Activated CD4-positive, alpha-beta T cell treated with anti-CD3 and anti-CD28 coated beads for 36 hours (primary cell): ENCODE data around the gene BCAS1. TPM values are rescaled to one million over a fixed set of nuclear protein-coding genes. Genes with fewer than 3 reads are reported as not detected.

Source experiments
- ATAC-seq: fragments of 200-7000 bp; cut with Tn5 transposase; one replicate; pipeline ENCODE4 v1.10.0; 2021; ENCODE audit warnings: mild to moderate bottlenecking, moderate library complexity
- CTCF ChIA-PET: fragments of 350-600 bp; sonication (Branson Sonifier 250); formaldehyde crosslinking; loops from one replicate; lab custom pipeline; 2021; ENCODE audit warnings: antibody characterized with exemption; lab: Charles Lee
- POLR2A ChIA-PET: fragments of 350-600 bp; sonication (Branson Sonifier 250); formaldehyde crosslinking; loops from one replicate; lab custom pipeline; 2021; ENCODE audit warnings: antibody characterized with exemption, inconsistent platforms; lab: Charles Lee
- DNase-seq: peaks from one replicate; pipeline ENCODE4 v3.0.0-alpha.2; 2020
- H3K27ac Mint-ChIP-seq: one replicate; pipeline ENCODE4 v1.8.0; 2021; ENCODE audit warnings: mixed read lengths
- H3K27me3 Mint-ChIP-seq: one replicate; pipeline ENCODE4 v1.8.0; 2021; ENCODE audit warnings: mixed read lengths
- H3K36me3 Mint-ChIP-seq: one replicate; pipeline ENCODE4 v1.8.0; 2021; ENCODE audit warnings: low read depth, mixed read lengths
- H3K4me1 Mint-ChIP-seq: one replicate; pipeline ENCODE4 v1.8.0; 2021; ENCODE audit warnings: mixed read lengths
- H3K4me3 Mint-ChIP-seq: one replicate; pipeline ENCODE4 v1.8.0; 2021; ENCODE audit warnings: mild to moderate bottlenecking, moderate library complexity, mixed read lengths
- H3K9me3 Mint-ChIP-seq: one replicate; pipeline ENCODE4 v1.8.0; 2021; ENCODE audit warnings: low read depth, mixed read lengths
- intact Hi-C, 2 experiments: fragments of 100-400 bp; cut with DNase I in 1 of 2; cut with micrococcal nuclease in 1 of 2; formaldehyde crosslinking; loops; one replicate each; pipeline versions ENCODE4 v1.14.2 to v1.15.1; 2022 to 2024; cut with DNase I, micrococcal nuclease
- total RNA-seq, 2 experiments: library from RNA; stranded (reverse); gene quantifications; one replicate each; pipeline ENCODE4 v1.2.3, GENCODE V29; 2021

BCAS1 gene
- total RNA-seq, 2 experiments from 2014 or later: 0.09 to 0.14 TPM

DNA sequence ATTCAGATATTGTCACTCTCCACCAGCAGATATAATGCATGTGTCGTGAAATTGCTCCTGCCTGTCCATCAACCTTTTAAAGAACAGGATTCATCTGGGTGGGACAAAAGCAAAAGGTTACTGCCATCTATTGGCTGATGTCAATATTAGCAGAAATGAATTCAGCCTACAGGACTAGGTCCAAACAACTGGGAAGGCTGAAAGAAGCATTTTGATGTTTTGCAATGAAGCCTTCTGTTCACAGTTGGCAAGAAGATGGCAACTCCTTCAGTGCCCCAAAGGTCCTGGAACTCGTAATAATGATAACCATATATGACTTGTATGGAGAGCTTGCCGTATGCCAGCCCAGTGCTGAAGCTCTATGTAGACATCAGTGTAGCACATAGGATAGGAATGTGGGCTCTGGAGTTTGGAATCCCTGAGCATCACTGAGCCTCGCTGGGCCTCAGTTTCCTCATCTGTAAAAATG, 7.5 kb downstream of the BCAS1 start:
- ChIA-PET CTCF (interaction anchor here (0.5 to 1.8 kb wide), 13 partner anchors 10 to 746 kb away, joined by 3 to 4 read pairs (median 3); no protein-coding TSS in a partner anchor), POLR2A (no interaction called here)
- Mint-ChIP-seq H3K9me3 (no peaks in the 10 kb centered on the region), H3K27ac (no peak overlapping the region), H3K27me3 (no peaks in the 10 kb centered on the region), H3K36me3 (no peaks in the 10 kb centered on the region), H3K4me3 (no peak overlapping the region), H3K4me1 (peaks cover 15% of the 10 kb centered on the region)
- DNase-seq: no peak
- intact Hi-C loops: loop anchor here (2.0 to 10.0 kb wide), 4 partner anchors 121 to 488 kb away; no protein-coding TSS in a partner anchor
- ATAC-seq: peak; percentile 54

DNA sequence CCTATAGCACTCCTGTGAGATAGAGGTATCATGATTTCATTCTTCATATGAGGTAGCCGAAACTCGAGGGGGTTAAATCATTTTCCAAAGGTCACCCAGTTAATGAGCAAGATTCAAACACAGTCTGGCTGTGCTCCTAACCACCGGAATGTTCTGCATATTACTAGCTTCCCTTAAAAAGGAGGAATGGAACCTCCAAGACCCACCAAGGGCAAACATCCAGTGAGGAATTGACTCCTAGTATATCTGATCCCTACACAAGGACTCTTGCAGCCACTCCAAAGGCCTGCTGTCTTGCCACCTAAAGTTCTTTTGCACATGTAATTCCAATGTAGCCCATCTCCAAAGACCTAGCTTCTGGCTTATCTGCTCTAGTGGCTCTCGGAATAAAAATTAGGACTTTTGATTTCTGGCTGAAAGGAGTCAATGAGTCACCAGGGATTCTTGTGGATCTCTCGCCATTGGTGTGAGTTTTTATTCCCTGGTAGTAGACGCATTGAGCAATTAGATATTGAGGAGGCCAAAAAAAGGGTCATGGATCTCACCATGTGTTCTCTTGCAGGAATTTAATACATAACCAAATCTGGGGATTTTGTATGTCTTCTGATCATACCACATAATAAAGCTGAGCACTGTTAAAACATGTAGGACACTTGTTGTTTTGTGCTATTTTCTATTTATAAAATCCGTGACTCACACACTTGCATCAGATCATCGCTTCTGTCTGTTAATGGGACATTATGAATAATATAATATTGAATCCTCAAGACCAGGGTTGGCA, 9.1 kb downstream of the BCAS1 start:
- Mint-ChIP-seq H3K27me3 (no peaks in the 10 kb centered on the region), H3K4me1 (peaks cover 15% of the 10 kb centered on the region), H3K36me3 (no peaks in the 10 kb centered on the region), H3K9me3 (no peaks in the 10 kb centered on the region), H3K4me3 (no peak overlapping the region), H3K27ac (no peak overlapping the region)
- ATAC-seq (no peak), DNase-seq (no peak)
- ChIA-PET POLR2A (no interaction called here), CTCF (interaction anchor here (0.6 to 1.8 kb wide), 8 partner anchors 15 to 482 kb away, joined by 3 to 5 read pairs (median 3); no protein-coding TSS in a partner anchor)
- intact Hi-C loops: loop anchor here in 1 of 2 experiments (5.0 to 10.0 kb wide), 2 partner anchors 119 to 486 kb away; no protein-coding TSS in a partner anchor

DNA sequence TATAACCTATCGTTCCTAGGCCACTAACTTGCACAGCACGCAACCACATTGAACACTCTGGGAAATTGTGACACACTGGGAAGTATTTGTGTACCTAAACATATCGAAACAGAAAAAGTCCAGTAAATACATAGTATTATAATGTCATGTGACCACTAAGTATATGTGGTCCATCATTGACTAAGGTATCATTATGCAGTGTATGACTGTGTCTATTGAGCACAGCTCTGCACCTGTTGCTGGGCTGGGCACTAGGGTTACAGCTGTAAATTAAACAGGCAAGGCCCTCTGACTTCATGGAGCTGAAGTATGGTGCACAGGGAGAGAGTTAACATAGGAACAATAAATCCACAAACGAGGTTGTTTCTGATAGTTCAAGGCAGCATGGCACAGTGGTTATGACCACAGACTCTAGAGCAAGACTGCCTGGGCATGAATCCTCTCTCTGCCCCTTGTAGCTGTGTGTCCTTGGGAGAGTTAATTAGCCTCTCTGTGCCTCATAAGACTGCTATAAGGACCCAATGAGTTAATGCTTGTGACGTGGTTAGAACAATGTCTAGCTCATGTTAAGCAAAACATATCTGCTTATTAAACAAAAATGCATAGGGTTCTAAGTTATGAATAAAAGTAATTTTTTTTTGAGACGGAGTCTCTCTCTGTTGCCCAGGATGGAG, 10.6 kb downstream of the BCAS1 start:
- Mint-ChIP-seq H3K27ac (no peak overlapping the region), H3K4me3 (no peak overlapping the region), H3K36me3 (no peaks in the 10 kb centered on the region), H3K27me3 (no peaks in the 10 kb centered on the region), H3K9me3 (no peaks in the 10 kb centered on the region), H3K4me1 (peaks cover 15% of the 10 kb centered on the region)
- intact Hi-C loops: loop anchor here in 1 of 2 experiments (5.0 to 10.0 kb wide), 2 partner anchors 118 to 485 kb away; no protein-coding TSS in a partner anchor
- ChIA-PET CTCF (interaction anchor here (1.1 kb wide), 1 partner anchor 140 kb away, joined by 3 read pairs; no protein-coding TSS in a partner anchor), POLR2A (interaction anchor here (0.5 kb wide), 1 partner anchor 337 kb away, joined by 3 read pairs; no protein-coding TSS in a partner anchor)
- ATAC-seq (no peak), DNase-seq (no peak)

DNA sequence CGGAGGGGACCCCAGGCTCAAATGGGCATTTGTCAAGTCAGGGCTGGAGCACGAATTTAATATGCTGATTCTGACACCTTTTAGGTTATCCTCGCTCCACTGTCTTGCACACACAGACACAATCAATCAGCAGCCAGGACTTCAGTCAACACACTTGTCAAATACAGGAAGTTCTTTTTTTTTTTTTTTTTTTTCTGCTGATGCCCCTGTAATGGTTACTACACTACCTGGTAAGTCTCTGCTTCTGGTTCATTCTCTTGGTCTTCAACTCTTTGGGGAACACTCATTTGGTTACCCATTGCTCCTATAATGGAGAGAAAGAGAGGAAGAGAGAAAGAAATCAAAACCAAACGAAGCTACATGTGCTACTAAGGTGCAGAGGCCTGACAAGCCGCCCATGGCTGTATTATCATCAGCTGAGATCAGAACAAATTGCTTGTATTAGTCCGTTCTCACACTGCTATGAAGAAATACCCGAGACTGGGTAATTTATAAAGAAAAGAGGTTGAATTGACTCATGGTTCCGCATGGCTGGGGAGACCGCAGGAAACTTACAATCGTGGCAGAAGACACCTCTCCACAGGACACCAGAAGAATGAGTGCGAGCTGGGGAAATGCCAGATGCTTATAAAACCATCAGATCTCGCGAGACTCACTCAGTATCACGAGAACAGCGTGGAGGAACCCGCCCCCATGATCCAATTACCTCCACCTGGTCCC, 11.8 kb downstream of the BCAS1 start:
- H3K4me1 Mint-ChIP-seq: peaks cover 2% of the 10 kb centered on the region
- ChIA-PET CTCF (interaction anchor here (0.6 kb wide), 2 partner anchors 87 to 426 kb away, joined by 3 to 4 read pairs; no protein-coding TSS in a partner anchor), POLR2A (no interaction called here)
- no peaks in the 10 kb centered on the region for H3K36me3 Mint-ChIP-seq
- no peak overlapping the region for H3K4me3 Mint-ChIP-seq
- H3K9me3 Mint-ChIP-seq: no peaks in the 10 kb centered on the region
- no peak overlapping the region for H3K27ac Mint-ChIP-seq
- ATAC-seq (no peak), DNase-seq (no peak)
- intact Hi-C loops: no loop called here
- no peaks in the 10 kb centered on the region for H3K27me3 Mint-ChIP-seq

DNA sequence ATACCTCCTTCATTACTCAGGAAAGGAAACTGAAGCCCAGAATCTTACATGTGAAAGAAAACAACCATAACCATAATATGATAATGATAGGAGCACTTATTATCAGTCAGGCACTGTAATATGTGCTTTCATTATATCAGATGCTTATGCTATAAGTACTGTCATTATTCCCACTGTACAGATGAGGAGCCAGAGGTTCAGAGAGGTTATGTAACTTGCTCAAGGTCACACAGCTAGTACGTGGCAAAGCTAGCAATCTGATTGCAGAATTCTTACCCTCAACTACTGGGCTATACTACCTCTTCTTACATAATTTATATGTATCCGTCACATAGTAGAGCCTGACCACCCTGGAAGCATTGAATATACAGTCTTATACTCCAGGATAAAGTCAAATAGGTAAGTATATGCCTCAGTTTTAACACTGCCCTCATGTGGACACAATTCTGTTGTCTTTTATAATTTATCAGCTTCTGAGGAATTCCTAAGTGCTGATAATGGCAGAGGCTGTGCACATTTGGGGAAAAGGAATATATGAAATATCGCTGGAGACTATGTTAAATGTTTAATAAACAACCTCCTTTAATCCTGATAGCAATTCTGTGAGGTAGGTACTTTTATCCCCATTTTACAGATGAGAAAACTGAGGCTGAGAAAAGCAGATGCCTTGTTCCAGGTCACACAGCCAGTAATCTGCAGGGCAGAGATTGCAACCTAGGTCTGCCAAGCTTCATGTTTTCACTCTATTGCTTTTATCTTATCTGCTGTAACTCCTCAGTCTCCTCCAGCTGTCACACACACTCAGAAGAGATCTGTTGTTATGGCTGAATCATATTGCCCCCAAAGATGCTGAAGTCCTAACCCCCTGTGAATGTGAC, 13.4 kb downstream of the BCAS1 start:
- POLR2A ChIA-PET: interaction anchor here (0.6 kb wide), 1 partner anchor 638 kb away, joined by 3 read pairs; no protein-coding TSS in a partner anchor
- intact Hi-C loops: no loop called here
- DNase-seq (no peak), ATAC-seq (no peak)
- no peak overlapping the region for H3K27ac Mint-ChIP-seq
- H3K27me3 Mint-ChIP-seq: no peaks in the 10 kb centered on the region
- CTCF ChIA-PET: interaction anchor here (0.8 kb wide), 1 partner anchor 1185 kb away, joined by 3 read pairs; no protein-coding TSS in a partner anchor
- H3K9me3 Mint-ChIP-seq: no peaks in the 10 kb centered on the region
- H3K36me3 Mint-ChIP-seq: no peaks in the 10 kb centered on the region
- no peak overlapping the region for H3K4me3 Mint-ChIP-seq
- H3K4me1 Mint-ChIP-seq: no peaks in the 10 kb centered on the region

DNA sequence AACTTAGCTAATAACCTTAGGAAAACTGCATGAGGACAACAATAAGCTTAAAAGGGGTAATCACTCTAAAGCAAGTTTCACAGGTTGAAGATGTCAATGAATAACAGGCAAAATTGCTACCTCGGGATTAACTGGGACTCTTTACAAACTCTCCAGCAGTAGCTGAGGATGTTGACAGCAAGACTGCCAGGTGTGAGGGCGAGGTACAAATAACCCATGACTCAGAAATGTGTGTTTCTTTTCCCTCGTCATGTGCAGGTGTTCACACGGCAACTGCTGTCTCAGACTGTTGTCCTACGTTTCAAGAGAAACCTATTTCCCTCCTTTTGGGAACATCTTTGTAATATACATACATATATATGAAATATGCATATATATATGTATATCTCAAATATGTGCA, 15.9 kb downstream of the BCAS1 start:
- no peak for DNase-seq
- no peak overlapping the region for H3K27ac Mint-ChIP-seq

DNA sequence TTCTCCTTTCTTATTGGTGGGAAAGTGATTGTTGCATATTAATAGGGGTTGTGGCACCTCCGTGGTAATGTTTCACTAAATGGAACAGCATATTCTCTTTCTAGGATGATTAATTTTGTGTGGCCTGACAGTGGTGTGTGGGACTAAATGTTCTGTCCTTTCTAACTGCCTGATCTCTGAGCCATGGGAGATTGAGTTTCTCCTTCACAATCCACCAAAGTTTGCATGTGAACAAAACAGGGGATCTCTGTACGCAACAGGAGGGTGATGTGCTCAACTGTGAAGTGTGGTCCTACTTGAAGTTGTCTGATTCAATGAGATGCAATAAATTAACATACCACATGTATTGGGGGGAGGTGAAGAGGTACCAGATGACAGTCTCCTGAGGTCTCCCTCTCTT, 19.3 kb downstream of the BCAS1 start:
- H3K9me3 Mint-ChIP-seq: no peaks in the 10 kb centered on the region
- ChIA-PET CTCF (no interaction called here), POLR2A (no interaction called here)
- H3K27ac Mint-ChIP-seq: no peak overlapping the region
- no peak overlapping the region for H3K4me3 Mint-ChIP-seq
- ATAC-seq: no peak
- DNase-seq: no peak
- peaks cover 6% of the 10 kb centered on the region for H3K27me3 Mint-ChIP-seq
- intact Hi-C loops: no loop called here
- H3K4me1 Mint-ChIP-seq: peaks cover 4% of the 10 kb centered on the region
- H3K36me3 Mint-ChIP-seq: no peaks in the 10 kb centered on the region

More for the DNA sequence above, 15.9 kb downstream of the BCAS1 start:
- Mint-ChIP-seq H3K27me3 (peaks cover 6% of the 10 kb centered on the region), H3K4me1 (no peaks in the 10 kb centered on the region), H3K9me3 (no peaks in the 10 kb centered on the region), H3K36me3 (no peaks in the 10 kb centered on the region), H3K4me3 (no peak overlapping the region)
- intact Hi-C loops: no loop called here
- POLR2A ChIA-PET: no interaction called here
- CTCF ChIA-PET: no interaction called here
- ATAC-seq: no peak

DNA sequence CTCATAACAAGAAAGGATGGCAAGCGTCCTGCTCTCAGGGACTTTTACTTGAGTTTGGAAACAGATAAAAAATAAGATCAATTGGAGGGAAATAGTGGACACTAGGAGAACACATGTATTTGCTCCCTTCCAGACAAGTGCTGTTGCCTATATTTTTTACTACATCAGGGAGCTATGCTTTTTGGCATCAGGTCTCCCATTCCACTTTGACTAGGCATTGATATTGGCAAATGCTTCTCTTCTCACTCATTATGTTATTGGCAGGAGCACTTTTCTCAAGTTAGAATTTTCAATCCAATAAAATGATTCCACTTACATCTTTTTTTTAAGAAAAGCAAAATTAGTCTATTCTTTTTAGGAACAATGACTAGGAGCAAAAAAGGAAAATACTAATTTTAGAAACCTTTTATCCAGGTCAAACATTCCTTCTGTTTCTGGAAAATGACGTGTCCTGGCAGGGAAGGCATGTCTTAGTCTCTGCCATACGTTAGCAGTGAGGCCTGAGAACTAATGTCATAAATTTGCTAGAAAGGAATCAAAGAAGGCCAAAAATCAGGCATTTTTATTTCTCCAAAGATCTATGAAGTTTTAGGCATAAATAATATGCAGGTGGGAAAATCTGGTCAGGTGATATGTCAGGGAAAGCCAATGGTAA, 21.4 kb downstream of the BCAS1 start:
- ATAC-seq: no peak
- intact Hi-C loops: no loop called here
- H3K27ac Mint-ChIP-seq: no peak overlapping the region
- no peak for DNase-seq
- H3K36me3 Mint-ChIP-seq: no peaks in the 10 kb centered on the region
- ChIA-PET CTCF (interaction anchor here (0.7 kb wide), 1 partner anchor 32 kb away, joined by 3 read pairs; no protein-coding TSS in a partner anchor), POLR2A (interaction anchor here (0.5 kb wide), 1 partner anchor 309 kb away, joined by 3 read pairs; no protein-coding TSS in a partner anchor)
- peaks cover 2% of the 10 kb centered on the region for H3K9me3 Mint-ChIP-seq
- peaks cover 6% of the 10 kb centered on the region for H3K27me3 Mint-ChIP-seq
- no peak overlapping the region for H3K4me3 Mint-ChIP-seq
- peaks cover 9% of the 10 kb centered on the region for H3K4me1 Mint-ChIP-seq

DNA sequence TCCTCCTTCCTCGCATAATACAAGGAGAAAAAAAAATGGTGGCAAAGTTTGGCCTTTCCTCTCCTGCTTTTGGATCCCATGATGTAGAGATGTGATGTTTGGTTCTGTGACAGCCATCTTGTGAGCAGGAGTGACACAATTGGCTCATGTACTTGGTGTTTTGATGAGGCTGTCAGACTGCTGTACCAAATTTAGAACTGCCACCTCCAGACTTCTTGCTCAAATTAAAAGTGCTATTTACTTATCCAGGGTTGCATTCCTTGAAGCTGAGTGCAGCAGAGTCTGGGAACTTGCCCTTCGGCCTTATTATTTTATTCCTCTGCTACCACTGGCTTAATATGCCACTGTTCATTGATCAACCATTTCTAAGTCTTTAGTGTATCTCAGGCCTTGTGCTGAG, 21.9 kb downstream of the BCAS1 start:
- Mint-ChIP-seq H3K9me3 (peaks cover 2% of the 10 kb centered on the region), H3K36me3 (no peaks in the 10 kb centered on the region), H3K27ac (no peak overlapping the region), H3K27me3 (peaks cover 6% of the 10 kb centered on the region), H3K4me3 (no peak overlapping the region), H3K4me1 (peaks cover 11% of the 10 kb centered on the region)
- intact Hi-C loops: no loop called here
- POLR2A ChIA-PET: no interaction called here
- CTCF ChIA-PET: no interaction called here
- DNase-seq: no peak
- ATAC-seq: no peak

DNA sequence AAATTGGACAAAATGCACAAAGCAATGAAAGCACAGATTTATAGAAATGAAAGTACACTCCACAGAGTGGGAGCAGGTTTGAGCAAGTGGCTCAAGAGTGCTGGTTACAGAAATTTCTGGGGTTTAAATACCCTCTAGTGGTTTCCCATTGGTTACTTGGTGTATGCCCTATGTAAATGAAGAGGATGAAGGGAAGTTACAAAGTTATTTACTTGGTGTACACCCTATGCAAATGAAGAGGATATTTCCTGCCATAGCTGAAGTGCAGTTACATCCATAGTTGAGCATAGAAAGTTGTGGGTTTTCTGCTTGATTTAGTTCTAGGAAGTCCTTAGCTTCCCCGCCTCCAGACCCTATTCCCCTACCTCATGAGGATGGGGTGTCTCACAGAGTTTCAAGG, 22.7 kb downstream of the BCAS1 start:
- Mint-ChIP-seq H3K27me3 (peaks cover 6% of the 10 kb centered on the region), H3K9me3 (peaks cover 2% of the 10 kb centered on the region), H3K4me1 (peaks cover 11% of the 10 kb centered on the region), H3K4me3 (no peak overlapping the region), H3K36me3 (no peaks in the 10 kb centered on the region), H3K27ac (no peak overlapping the region)
- ChIA-PET CTCF (interaction anchor here (0.6 kb wide), 2 partner anchors 15 to 279 kb away, joined by 3 read pairs; no protein-coding TSS in a partner anchor), POLR2A (no interaction called here)
- no peak for DNase-seq
- intact Hi-C loops: no loop called here
- no peak for ATAC-seq
